EH (cell line): ENCODE results near the gene FGGY.
"Not testable (repeated sequence)": the region's sequence is repeated elsewhere in the genome, so short reads cannot be mapped to it uniquely, and the experiment has no call there.

Source experiments
- DNase-seq: peaks from one replicate; pipeline ENCODE4 v3.0.0-alpha.2; 2015; ENCODE audit warnings: low read depth

FGGY gene

GRCh38 chr1:59296358-59297256 lies at the start of gene FGGY:
Gene FGGY, plus strand, starts transcription at chr1:59297094. Its CDS starts 24,456 bp downstream, at chr1:59321550.
- peak; percentile 99 for DNase-seq

- no peak for DNase-seq
Measured at GRCh38 chr1:59248758-59249157, 48.1 kb upstream of the FGGY start.

GRCh38 chr1:59249396-59250137 lies 47.3 kb upstream of the FGGY start:
- no peak for DNase-seq

GRCh38 chr1:59251061-59251460 lies 45.8 kb upstream of the FGGY start:
- not testable (repeated sequence) for DNase-seq

GRCh38 chr1:59256429-59256828 lies 40.5 kb upstream of the FGGY start:
- not testable (repeated sequence) for DNase-seq

GRCh38 chr1:59258412-59259032 lies 38.4 kb upstream of the FGGY start:
- DNase-seq: no peak

GRCh38 chr1:59261537-59261936 lies 35.4 kb upstream of the FGGY start:
- DNase-seq: no peak

GRCh38 chr1:59262631-59263030 lies 34.3 kb upstream of the FGGY start:
- no peak for DNase-seq

GRCh38 chr1:59263111-59263510 lies 33.8 kb upstream of the FGGY start:
- DNase-seq: peak; percentile 52

GRCh38 chr1:59265622-59266021 lies 31.3 kb upstream of the FGGY start:
- DNase-seq: no peak

- no peak for DNase-seq
Measured at GRCh38 chr1:59266180-59266926, 30.5 kb upstream of the FGGY start.

- no peak for DNase-seq
Measured at GRCh38 chr1:59266927-59267293, 30.0 kb upstream of the FGGY start.

- no peak for DNase-seq
Measured at GRCh38 chr1:59268406-59268805, 28.5 kb upstream of the FGGY start.

- no peak for DNase-seq
Measured at GRCh38 chr1:59271561-59272260, 25.2 kb upstream of the FGGY start.

GRCh38 chr1:59272507-59272906 lies 24.4 kb upstream of the FGGY start:
- DNase-seq: peak; percentile 69

- no peak for DNase-seq
Measured at GRCh38 chr1:59276439-59276851, 20.4 kb upstream of the FGGY start.

GRCh38 chr1:59278780-59279354 lies 18.0 kb upstream of the FGGY start:
- DNase-seq: no peak

GRCh38 chr1:59279645-59280044 lies 17.2 kb upstream of the FGGY start:
- DNase-seq: no peak

- DNase-seq: no peak
Measured at GRCh38 chr1:59282951-59283350, 13.9 kb upstream of the FGGY start.

- peak; percentile 35 for DNase-seq
Measured at GRCh38 chr1:59285691-59286090, 11.2 kb upstream of the FGGY start.

GRCh38 chr1:59288046-59288445 lies 8.8 kb upstream of the FGGY start:
- no peak for DNase-seq
